Activated CD8-positive, alpha-beta T cell treated with anti-CD3 and anti-CD28 coated beads for 36 hours (primary cell): Measurements from ENCODE around the gene MRPL17. TPM values are rescaled to one million over a fixed set of nuclear protein-coding genes. Genes with fewer than 3 reads are reported as not detected.
"Not testable (repeated sequence)": the region's sequence is repeated elsewhere in the genome, so short reads cannot be mapped to it uniquely, and the experiment has no call there.

Experiments used
- ATAC-seq: fragments of 200-7000 bp; cut with Tn5 transposase; one replicate; pipeline ENCODE4 v1.10.0; 2021; ENCODE audit warnings: mild to moderate bottlenecking, moderate library complexity
- CTCF ChIA-PET: fragments of 350-600 bp; sonication (Branson Sonifier 250); formaldehyde crosslinking; loops from one replicate; lab custom pipeline; 2021; ENCODE audit warnings: antibody characterized with exemption; lab: Charles Lee
- POLR2A ChIA-PET: fragments of 350-600 bp; sonication (Branson Sonifier 250); formaldehyde crosslinking; loops from one replicate; lab custom pipeline; 2021; ENCODE audit warnings: antibody characterized with exemption; lab: Charles Lee
- DNase-seq: peaks from one replicate; pipeline ENCODE4 v3.0.0-alpha.2; 2020
- H3K27ac Mint-ChIP-seq: one replicate; pipeline ENCODE4 v1.8.0; 2021; ENCODE audit warnings: mild to moderate bottlenecking, mixed read lengths
- H3K27me3 Mint-ChIP-seq: one replicate; pipeline ENCODE4 v1.8.0; 2021; ENCODE audit warnings: mixed read lengths
- H3K36me3 Mint-ChIP-seq: one replicate; pipeline ENCODE4 v1.8.0; 2021; ENCODE audit warnings: low read depth, mixed read lengths
- H3K4me1 Mint-ChIP-seq: one replicate; pipeline ENCODE4 v1.8.0; 2021; ENCODE audit warnings: low read depth, mixed read lengths
- H3K4me3 Mint-ChIP-seq: one replicate; pipeline ENCODE4 v1.8.0; 2021; ENCODE audit warnings: mild to moderate bottlenecking, moderate library complexity, mixed read lengths
- H3K9me3 Mint-ChIP-seq: one replicate; pipeline ENCODE4 v1.8.0; 2021; ENCODE audit warnings: mixed read lengths
- intact Hi-C: fragments of 100-400 bp; cut with micrococcal nuclease; formaldehyde crosslinking; loops from one replicate; pipeline ENCODE4 v1.10.0; 2022
- total RNA-seq, 2 experiments: library from RNA; stranded (reverse); gene quantifications; one replicate each; pipeline ENCODE4 v1.2.3, GENCODE V29; 2021
- TF ChIP-seq, protein P1 (sequence below): fragments of 200-600 bp; IDR thresholded peaks from one replicate; pipeline ENCODE4 v1.8.0; 2022; ENCODE audit warnings: antibody characterized with exemption, mild to moderate bottlenecking

Gene MRPL17
- total RNA-seq, 2 experiments from 2014 or later = 140 to 144 TPM

DNA sequence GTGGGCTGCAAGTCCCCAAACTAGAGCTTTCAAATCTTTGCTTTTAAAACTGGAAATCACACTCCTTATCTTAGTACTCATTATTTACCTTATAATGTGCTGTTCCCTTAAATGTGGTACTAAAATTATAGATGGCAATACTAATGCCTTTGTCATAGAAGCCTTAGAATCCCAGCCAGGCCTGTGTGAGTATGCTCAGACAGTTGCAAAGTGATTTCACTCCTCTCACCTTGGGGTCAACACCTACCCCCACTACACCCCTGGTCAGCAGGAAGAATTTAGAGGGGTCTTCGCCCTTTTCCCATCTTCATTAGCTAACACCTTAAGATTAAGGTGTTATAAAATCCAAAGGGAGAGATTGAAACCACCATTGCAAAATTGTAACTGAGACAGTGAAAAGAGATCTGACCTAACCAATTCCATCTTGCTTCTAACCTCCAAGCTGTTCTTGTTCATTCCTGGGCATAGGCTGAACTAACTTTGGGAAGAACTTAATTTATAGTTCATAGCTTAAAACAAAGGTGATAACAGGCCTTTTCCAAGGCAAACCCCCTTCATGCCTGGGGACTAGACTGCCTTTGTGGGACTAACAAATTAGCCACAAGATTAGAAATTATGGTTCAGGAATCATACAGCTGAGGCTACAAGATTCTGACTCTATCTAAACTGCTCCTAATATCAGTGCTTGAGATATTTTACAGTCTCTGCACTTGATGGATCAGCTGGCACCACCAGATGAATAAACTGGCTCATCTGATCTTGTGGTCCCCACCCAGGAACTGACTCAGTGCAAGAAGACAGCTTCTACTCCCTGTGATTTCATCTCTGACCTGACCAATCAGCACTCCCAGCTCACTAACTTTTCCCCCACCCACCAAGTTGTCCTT lies 10.4 kb upstream of the MRPL17 start:
- peak; percentile 82 for DNase-seq
- peak; percentile 81 for ATAC-seq
- POLR2A ChIA-PET = interaction anchor here (0.6 to 1.8 kb wide), 5 partner anchors 21 to 211 kb away, joined by 3 to 4 read pairs (median 3); no protein-coding TSS in a partner anchor
- Mint-ChIP-seq H3K4me1 (peaks cover 31% of the 10 kb centered on the region), H3K9me3 (no peaks in the 10 kb centered on the region), H3K27ac (peak overlapping the region; percentile 46), H3K27me3 (no peaks in the 10 kb centered on the region), H3K36me3 (peaks cover 2% of the 10 kb centered on the region), H3K4me3 (no peak overlapping the region)
- intact Hi-C loops = no loop called here
- TF ChIP-seq, protein P1, sequence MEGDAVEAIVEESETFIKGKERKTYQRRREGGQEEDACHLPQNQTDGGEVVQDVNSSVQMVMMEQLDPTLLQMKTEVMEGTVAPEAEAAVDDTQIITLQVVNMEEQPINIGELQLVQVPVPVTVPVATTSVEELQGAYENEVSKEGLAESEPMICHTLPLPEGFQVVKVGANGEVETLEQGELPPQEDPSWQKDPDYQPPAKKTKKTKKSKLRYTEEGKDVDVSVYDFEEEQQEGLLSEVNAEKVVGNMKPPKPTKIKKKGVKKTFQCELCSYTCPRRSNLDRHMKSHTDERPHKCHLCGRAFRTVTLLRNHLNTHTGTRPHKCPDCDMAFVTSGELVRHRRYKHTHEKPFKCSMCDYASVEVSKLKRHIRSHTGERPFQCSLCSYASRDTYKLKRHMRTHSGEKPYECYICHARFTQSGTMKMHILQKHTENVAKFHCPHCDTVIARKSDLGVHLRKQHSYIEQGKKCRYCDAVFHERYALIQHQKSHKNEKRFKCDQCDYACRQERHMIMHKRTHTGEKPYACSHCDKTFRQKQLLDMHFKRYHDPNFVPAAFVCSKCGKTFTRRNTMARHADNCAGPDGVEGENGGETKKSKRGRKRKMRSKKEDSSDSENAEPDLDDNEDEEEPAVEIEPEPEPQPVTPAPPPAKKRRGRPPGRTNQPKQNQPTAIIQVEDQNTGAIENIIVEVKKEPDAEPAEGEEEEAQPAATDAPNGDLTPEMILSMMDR = no peak
- CTCF ChIA-PET = interaction anchor here (0.7 to 4.8 kb wide), 6 partner anchors 11 to 89 kb away, joined by 3 to 64 read pairs (median 5); partner anchors contain the start of gene ILK

DNA sequence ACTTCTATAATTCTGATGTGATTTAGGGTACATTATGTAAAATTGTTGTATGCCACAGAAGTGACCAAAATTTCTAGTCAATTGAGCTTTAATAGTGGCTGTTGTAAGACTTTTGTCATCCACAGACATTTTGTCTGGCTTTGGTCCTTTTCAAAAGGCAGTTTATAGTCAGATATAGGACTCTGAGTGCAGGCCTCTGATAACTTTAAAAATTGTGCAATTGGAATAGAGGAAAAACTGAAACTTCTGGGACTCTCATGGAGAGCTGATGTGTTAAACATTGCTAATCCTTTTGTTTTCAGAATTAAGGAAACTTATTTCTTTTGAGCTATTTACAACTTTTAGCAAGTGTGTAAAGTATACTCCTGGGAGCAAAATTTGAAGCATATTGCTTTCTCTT lies 9.0 kb upstream of the MRPL17 start:
- POLR2A ChIA-PET = no interaction called here

DNA sequence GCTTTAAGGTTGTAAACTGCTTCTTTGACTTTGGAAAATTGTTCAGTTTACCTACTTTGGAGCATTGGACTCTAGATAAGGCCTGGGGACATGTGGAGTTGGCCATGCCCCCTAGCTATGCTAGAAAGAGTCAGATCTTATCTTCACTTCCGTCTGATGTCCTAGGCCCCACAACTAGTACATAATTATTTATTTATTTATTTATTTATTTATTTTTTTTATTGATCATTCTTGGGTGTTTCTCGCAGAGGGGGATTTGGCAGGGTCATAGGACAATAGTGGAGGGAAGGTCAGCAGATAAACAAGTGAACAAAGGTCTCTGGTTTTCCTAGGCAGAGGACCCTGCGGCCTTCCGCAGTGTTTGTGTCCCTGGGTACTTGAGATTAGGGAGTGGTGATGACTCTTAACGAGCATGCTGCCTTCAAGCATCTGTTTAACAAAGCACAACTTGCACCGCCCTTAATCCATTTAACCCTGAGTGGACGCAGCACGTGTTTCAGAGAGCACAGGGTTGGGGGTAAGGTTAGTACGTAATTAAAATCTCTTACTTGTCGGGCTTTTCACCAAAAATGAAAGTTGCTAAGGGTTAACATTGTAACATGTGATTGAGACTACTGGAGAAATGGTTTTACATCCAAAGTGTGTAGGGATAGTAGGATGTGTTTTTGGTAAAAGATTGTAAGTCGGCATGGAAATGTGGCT lies 7.4 kb upstream of the MRPL17 start:
- H3K4me3 Mint-ChIP-seq, H3K36me3 Mint-ChIP-seq, DNase-seq, H3K9me3 Mint-ChIP-seq, POLR2A ChIA-PET, intact Hi-C loops, H3K27ac Mint-ChIP-seq, ATAC-seq, CTCF ChIA-PET, H3K27me3 Mint-ChIP-seq: not testable (repeated sequence)
- peaks cover 29% of the 10 kb centered on the region for H3K4me1 Mint-ChIP-seq

More for the DNA sequence above, 9.0 kb upstream of the MRPL17 start:
- Mint-ChIP-seq H3K27me3 (no peaks in the 10 kb centered on the region), H3K4me1 (peaks cover 37% of the 10 kb centered on the region), H3K9me3 (no peaks in the 10 kb centered on the region), H3K36me3 (no peaks in the 10 kb centered on the region), H3K4me3 (no peak overlapping the region), H3K27ac (no peak overlapping the region)
- DNase-seq (no peak), ATAC-seq (no peak)
- CTCF ChIA-PET = interaction anchor here (1.2 kb wide), 1 partner anchor 14 kb away, joined by 5 read pairs; no protein-coding TSS in a partner anchor
- TF ChIP-seq, protein P1 = no peak
- intact Hi-C loops = no loop called here

DNA sequence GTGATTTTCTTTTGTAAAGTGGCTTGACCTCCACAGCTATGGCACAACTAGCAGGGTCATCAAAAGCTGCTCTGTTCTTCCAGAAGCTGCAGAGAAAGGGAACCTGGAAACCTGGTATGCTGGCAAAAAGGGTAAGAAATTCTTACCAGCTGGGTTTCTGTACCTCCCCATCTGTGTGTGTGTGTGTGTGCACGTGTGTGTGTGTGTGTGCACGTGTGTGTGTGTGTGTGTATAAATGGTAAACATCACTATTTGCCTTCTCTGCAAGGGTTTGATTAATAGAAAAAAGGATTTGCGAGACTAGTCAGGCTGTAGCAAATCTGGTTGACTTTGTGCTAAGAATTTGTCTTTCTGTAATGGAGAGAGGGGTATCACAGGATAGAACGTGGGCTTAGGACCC lies 4.7 kb upstream of the MRPL17 start:
- DNase-seq = no peak
- ChIA-PET CTCF (interaction anchor here (0.6 to 4.3 kb wide), 7 partner anchors 18 to 155 kb away, joined by 3 to 15 read pairs (median 4); partner anchors contain the start of gene TAF10), POLR2A (interaction anchor here (1.0 kb wide), 1 partner anchor 195 kb away, joined by 3 read pairs; no protein-coding TSS in a partner anchor)
- no peaks in the 10 kb centered on the region for H3K27me3 Mint-ChIP-seq
- H3K9me3 Mint-ChIP-seq = no peaks in the 10 kb centered on the region
- H3K27ac Mint-ChIP-seq = no peak overlapping the region
- H3K4me1 Mint-ChIP-seq = peaks cover 11% of the 10 kb centered on the region
- ATAC-seq = no peak
- H3K36me3 Mint-ChIP-seq = peaks cover 3% of the 10 kb centered on the region
- H3K4me3 Mint-ChIP-seq = no peak overlapping the region
- intact Hi-C loops = no loop called here
- TF ChIP-seq, protein P1 = no peak

DNA sequence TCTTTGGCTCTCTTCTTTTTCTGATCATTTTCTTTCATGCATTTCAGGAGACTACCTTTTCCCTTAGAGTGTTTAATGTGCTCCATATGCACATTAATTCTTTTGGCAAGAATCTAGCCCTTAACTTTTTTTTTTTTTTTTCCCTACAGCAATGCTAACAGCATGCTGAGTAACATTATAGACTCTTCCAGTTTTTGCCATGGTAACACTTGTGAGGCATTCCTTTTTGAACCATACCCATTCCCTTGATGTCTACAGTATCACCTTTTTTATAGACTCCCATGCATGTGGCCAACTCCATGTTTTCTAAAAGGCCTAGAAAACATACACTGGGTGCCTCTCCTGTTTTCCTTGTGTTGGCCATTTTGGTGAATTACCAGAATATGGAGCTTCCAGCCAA lies 2.9 kb upstream of the MRPL17 start:
- Mint-ChIP-seq H3K9me3 (no peaks in the 10 kb centered on the region), H3K36me3 (peaks cover 21% of the 10 kb centered on the region), H3K4me3 (no peak overlapping the region), H3K27me3 (no peaks in the 10 kb centered on the region), H3K27ac (no peak overlapping the region), H3K4me1 (peaks cover 16% of the 10 kb centered on the region)
- POLR2A ChIA-PET = interaction anchor here (0.7 to 1.5 kb wide), 3 partner anchors 61 to 208 kb away, joined by 3 to 5 read pairs (median 3); no protein-coding TSS in a partner anchor
- ATAC-seq (no peak), DNase-seq (no peak)
- TF ChIP-seq, protein P1 = no peak
- intact Hi-C loops = no loop called here
- CTCF ChIA-PET = interaction anchor here (1.0 to 4.3 kb wide), 7 partner anchors 9 to 307 kb away, joined by 3 to 15 read pairs (median 4); no protein-coding TSS in a partner anchor

DNA sequence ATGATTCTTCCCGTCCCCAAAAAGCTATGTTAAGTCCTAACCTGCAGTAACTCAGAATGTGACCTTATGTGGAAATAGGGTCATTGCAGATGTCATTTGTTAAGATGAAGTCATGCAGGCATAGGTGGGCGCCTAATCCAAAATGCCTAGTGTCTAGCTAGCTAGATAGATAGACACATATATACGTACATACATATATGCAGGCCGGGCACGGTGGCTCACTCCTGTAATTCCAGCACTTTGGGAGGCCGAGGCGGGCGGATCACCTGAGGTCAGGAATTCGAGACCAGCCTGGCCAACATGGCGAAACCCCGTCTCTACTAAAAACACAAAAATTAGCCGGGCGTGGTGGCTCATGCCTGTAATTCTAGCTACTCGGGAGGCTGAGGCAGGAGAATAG lies 928 bp upstream of the MRPL17 start:
- DNase-seq = not testable (repeated sequence)
- POLR2A ChIA-PET = interaction anchor here (0.6 to 5.2 kb wide), 5 partner anchors 16 to 270 kb away, joined by 3 to 48 read pairs (median 13); partner anchors contain the start of genes ILK, RRP8, TAF10 and TPP1

More for the DNA sequence above, 928 bp upstream of the MRPL17 start:
- H3K4me1 Mint-ChIP-seq = peaks cover 28% of the 10 kb centered on the region
- H3K4me3 Mint-ChIP-seq = peak overlapping the region; percentile 97
- peak overlapping the region; percentile 98 for H3K27ac Mint-ChIP-seq
- intact Hi-C loops = loop anchor here (5.0 kb wide), 1 partner anchor 147 kb away; no protein-coding TSS in a partner anchor
- not testable (repeated sequence) for H3K27me3 Mint-ChIP-seq, H3K9me3 Mint-ChIP-seq, ATAC-seq
- peaks cover 38% of the 10 kb centered on the region for H3K36me3 Mint-ChIP-seq
- CTCF ChIA-PET = interaction anchor here (1.0 to 3.1 kb wide), 27 partner anchors 11 to 203 kb away, joined by 3 to 32 read pairs (median 6); partner anchors contain the start of genes ARFIP2, ILK, RRP8 and TAF10
